ENCODE data around the gene ARNT2.

- no peak for TF ChIP-seq NRL (CRISPR knock-in tag; IDR thresholded peaks at IDR 0.05; ENCODE audit: borderline replicate concordance)
- TF ChIP-seq ZBTB38 (CRISPR knock-in tag; IDR thresholded peaks at IDR 0.05), result no peak
- no peak for TF ChIP-seq ZFAT (CRISPR knock-in tag; conservative IDR thresholded peaks at IDR 0.05)
- no peak for TF ChIP-seq ZNF563 (CRISPR knock-in tag; IDR thresholded peaks at IDR 0.05)
Measured at GRCh38 chr15:80431635-80432344, 27.6 kb downstream of the ARNT2 start.

All from HepG2 (cell line).